ENCODE results near the gene COX5B. TPM values are rescaled to one million over a fixed set of nuclear protein-coding genes. Genes with fewer than 3 reads are reported as not detected.
A peak's percentile ranks its signal among the peaks of the same experiment; 100 is the strongest.

Gene COX5B
- total and polyA plus RNA-seq, 9 of the 15 experiments (the other 6 are each of a cell fraction or from before 2014, with no cell fraction given): 154 to 1,424 (median 487) TPM

DNA sequence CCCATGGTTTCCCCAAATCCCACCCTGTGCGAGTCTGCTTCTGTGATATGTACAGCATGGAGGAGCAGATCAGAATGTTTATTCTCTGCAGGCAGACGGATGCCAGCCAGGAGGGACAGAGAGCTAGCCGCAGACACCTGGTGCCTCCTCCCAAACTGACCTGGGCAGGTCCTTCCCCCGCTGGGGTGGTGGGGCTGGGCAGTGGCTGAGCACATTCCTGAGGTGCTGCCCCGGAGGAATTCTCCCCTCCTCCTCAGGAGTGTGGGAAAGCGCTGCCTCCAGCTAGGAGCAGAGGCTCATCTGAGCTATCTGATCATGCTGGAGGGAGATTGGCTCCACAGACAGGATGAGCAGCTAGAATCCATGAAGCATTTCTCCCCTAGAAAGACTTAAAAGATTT is 45.3 kb downstream of the COX5B start (continued):
- TF ChIP-seq, protein P1, sequence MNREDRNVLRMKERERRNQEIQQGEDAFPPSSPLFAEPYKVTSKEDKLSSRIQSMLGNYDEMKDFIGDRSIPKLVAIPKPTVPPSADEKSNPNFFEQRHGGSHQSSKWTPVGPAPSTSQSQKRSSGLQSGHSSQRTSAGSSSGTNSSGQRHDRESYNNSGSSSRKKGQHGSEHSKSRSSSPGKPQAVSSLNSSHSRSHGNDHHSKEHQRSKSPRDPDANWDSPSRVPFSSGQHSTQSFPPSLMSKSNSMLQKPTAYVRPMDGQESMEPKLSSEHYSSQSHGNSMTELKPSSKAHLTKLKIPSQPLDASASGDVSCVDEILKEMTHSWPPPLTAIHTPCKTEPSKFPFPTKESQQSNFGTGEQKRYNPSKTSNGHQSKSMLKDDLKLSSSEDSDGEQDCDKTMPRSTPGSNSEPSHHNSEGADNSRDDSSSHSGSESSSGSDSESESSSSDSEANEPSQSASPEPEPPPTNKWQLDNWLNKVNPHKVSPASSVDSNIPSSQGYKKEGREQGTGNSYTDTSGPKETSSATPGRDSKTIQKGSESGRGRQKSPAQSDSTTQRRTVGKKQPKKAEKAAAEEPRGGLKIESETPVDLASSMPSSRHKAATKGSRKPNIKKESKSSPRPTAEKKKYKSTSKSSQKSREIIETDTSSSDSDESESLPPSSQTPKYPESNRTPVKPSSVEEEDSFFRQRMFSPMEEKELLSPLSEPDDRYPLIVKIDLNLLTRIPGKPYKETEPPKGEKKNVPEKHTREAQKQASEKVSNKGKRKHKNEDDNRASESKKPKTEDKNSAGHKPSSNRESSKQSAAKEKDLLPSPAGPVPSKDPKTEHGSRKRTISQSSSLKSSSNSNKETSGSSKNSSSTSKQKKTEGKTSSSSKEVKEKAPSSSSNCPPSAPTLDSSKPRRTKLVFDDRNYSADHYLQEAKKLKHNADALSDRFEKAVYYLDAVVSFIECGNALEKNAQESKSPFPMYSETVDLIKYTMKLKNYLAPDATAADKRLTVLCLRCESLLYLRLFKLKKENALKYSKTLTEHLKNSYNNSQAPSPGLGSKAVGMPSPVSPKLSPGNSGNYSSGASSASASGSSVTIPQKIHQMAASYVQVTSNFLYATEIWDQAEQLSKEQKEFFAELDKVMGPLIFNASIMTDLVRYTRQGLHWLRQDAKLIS (CRISPR knock-in tag; IDR thresholded peaks at IDR 0.05): no peak
- TF ChIP-seq ESRRA (IDR thresholded peaks at IDR 0.05; ENCODE audit: borderline replicate concordance, low read depth): no peak
- no peak for TF ChIP-seq TEAD1 (CRISPR knock-in tag; IDR thresholded peaks at IDR 0.05)

DNA sequence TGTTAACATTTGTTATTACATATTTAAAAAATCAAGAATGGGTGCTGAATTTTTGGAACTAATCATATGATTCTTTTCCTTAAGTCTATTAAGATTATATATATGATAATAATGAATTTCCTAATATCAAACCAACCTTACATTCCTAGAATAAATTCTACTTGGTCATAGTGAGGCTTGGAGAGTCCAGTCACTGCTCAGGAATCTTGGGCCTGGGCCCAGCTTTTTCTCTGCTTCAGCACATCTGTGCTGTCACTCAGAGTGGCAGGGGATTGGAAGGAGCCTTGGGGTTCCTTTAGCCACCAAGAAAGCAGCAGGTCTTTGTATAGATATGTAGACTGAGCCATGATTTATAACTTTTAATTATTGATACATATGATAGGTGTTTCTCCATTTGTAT is 47.6 kb downstream of the COX5B start:
- H4K20me1 ChIP-seq (replicated peaks; ENCODE audit: control insufficient read depth, insufficient read depth, low read length): no peaks in the 10 kb centered on the region
- peaks cover 3 to 4% of the 10 kb centered on the region in 2 experiments; a peak in 3 of 5 replicates for H3K4me1 ChIP-seq (replicated peaks in 1 of 2; ENCODE audit: control insufficient read depth in 2 of 2, insufficient read depth in 2 of 2, low read length in 2 of 2)
- ChIA-PET CTCF (ENCODE audit: low intra/inter-chr PET ratio) (interaction anchor here (1.7 kb wide), 1 partner anchor 103 kb away, joined by 5 read pairs; no protein-coding TSS in a partner anchor), POLR2A (interaction anchor here (0.7 kb wide), 1 partner anchor 12 kb away, joined by 4 read pairs; no protein-coding TSS in a partner anchor)
- TF ChIP-seq SMARCA5 (IDR thresholded peaks at IDR 0.05): no peak
- TF ChIP-seq, protein P2, sequence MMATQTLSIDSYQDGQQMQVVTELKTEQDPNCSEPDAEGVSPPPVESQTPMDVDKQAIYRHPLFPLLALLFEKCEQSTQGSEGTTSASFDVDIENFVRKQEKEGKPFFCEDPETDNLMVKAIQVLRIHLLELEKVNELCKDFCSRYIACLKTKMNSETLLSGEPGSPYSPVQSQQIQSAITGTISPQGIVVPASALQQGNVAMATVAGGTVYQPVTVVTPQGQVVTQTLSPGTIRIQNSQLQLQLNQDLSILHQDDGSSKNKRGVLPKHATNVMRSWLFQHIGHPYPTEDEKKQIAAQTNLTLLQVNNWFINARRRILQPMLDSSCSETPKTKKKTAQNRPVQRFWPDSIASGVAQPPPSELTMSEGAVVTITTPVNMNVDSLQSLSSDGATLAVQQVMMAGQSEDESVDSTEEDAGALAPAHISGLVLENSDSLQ (IDR thresholded peaks at IDR 0.05): peak; percentile 49
- 0 out of 2 replicates have a peak, but pooled peaks have one; percentile 46 for TF ChIP-seq ZNF324 (CRISPR knock-in tag; IDR thresholded peaks at IDR 0.05)
- intact Hi-C loops (cut with micrococcal nuclease) (no loop called here), in situ Hi-C loops (cut with MboI) (no loop called here)
- ATAC-seq (no peak), DNase-seq (ENCODE audit: extremely low read depth in 1 of 4, low spot score in 3 of 4) (no peak), FAIRE-seq (no peak)
- no peaks in the 10 kb centered on the region for H3K9me3 ChIP-seq (replicated peaks; ENCODE audit: control insufficient read depth, insufficient read depth, low read depth, low read length)
- no peaks in the 10 kb centered on the region for H3K79me2 ChIP-seq (ENCODE audit: control insufficient read depth, insufficient read depth, low read length)
- H3K4me3 ChIP-seq: no peak overlapping the region
- H3K9ac ChIP-seq (ENCODE audit: insufficient read depth in 1 of 2, low read depth in 2 of 2, low read length in 2 of 2): no peak overlapping the region
- H3K36me3 ChIP-seq (ENCODE audit: control insufficient read depth, insufficient read depth, low read length): no peaks in the 10 kb centered on the region
- no peak overlapping the region for H2AFZ ChIP-seq (ENCODE audit: low read depth, low read length)
- no TSS peak for BruUV-seq (replicated peaks)
- H3K4me2 ChIP-seq (ENCODE audit: insufficient read depth, low read length): no peak overlapping the region
- no peaks in the 10 kb centered on the region for H3K27me3 ChIP-seq (ENCODE audit: control insufficient read depth in 2 of 2, insufficient read depth in 2 of 2, low read length in 2 of 2)
- H3K27ac ChIP-seq (ENCODE audit: extremely low read depth, low read depth, low read length): no peak overlapping the region
- no peaks in the 10 kb centered on the region for H3K9me1 ChIP-seq (ENCODE audit: control insufficient read depth, insufficient read depth, low read length)

Measured in K562 (cell line).